Fibroblast of mammary gland (primary cell): ENCODE data around the gene SHMT2.
A peak's percentile ranks its signal among the peaks of the same experiment; 100 is the strongest.

Experiments used
- DNase-seq: peaks from one replicate; pipeline ENCODE4 v3.0.0-alpha.2; 2010; ENCODE audit warnings: low read depth
- H3K4me3 ChIP-seq: 2 replicates; pipeline ENCODE4 v1.5.1; 2011; ENCODE audit warnings: low read depth, mild to moderate bottlenecking, low read length, moderate library complexity; ENCODE audit not compliant: control insufficient read depth
- TF ChIP-seq, protein P1 (sequence below): conservative IDR thresholded peaks from 2 replicates; pipeline ENCODE4 v1.5.1; 2011; ENCODE audit warnings: low read depth, low read length, inconsistent platforms; ENCODE audit not compliant: control insufficient read depth, insufficient read depth

The SHMT2 gene

DNA sequence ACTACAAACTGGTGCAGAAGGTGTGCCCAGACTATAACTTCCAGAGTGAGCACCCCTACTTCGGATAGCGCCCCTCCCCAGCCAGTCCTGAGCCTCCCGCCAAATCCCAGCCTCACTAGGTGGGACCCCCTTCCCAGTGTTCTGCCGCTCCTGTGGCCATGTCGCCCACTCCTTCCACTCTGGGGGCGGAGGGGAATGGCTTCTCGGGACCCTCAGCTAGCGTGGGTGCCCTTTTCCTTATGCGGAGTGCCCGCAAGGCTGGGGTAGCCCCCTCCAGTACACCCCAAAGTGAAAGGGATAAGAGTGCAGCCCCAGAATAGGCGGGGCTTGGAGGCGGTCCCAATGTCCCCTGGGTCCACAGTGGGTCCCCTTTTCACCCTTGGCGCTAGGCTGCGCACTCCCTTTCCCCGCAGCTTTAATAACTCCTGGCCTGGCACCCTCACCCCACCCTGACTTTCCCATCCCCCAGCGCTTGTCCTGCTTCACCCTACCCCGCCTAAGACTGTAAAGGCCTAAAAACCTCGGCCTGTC is 3.8 kb upstream of the SHMT2 start:
- H3K4me3 ChIP-seq, result no peak overlapping the region
- DNase-seq, result no peak
- TF ChIP-seq, protein P1, sequence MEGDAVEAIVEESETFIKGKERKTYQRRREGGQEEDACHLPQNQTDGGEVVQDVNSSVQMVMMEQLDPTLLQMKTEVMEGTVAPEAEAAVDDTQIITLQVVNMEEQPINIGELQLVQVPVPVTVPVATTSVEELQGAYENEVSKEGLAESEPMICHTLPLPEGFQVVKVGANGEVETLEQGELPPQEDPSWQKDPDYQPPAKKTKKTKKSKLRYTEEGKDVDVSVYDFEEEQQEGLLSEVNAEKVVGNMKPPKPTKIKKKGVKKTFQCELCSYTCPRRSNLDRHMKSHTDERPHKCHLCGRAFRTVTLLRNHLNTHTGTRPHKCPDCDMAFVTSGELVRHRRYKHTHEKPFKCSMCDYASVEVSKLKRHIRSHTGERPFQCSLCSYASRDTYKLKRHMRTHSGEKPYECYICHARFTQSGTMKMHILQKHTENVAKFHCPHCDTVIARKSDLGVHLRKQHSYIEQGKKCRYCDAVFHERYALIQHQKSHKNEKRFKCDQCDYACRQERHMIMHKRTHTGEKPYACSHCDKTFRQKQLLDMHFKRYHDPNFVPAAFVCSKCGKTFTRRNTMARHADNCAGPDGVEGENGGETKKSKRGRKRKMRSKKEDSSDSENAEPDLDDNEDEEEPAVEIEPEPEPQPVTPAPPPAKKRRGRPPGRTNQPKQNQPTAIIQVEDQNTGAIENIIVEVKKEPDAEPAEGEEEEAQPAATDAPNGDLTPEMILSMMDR, result no peak

DNA sequence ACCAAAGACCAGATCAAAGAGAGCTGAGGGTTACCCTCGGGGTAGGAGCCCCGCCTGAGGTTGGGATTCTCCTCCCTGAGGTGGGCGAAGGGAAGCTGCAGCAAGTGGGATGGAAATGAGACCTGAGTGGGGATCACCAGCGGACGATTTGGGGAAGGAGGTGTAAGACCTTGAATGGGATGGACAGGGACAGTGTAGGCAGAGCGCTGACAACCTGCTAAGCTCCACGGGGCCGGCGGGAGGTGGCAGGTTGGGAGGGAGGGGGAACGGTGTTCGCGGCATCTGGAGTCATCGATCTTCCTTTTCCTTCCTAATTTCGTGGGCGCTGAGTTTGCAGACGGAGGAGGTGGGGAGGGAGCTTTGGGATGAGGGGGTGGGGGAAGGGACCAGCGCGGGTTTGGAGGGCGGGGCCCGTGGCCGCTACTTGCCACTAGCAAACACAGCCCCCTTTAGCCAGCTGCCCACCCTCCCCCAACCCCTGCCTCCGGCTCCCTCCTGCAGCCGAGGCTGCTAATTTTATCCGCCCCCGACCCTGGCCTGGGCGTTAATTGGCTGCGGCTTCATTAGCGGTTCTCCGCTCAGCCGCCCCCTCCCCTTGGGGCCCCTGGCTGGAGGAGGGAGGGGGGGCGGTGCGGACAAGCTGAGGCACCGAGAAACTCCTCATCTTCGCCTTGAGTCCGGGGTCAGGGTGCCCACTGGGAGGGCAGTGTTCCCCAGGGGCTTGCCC is 2.8 kb upstream of the SHMT2 start:
- DNase-seq, result no peak
- H3K4me3 ChIP-seq, result peak overlapping the region; percentile 4
- TF ChIP-seq, protein P1, result no peak

DNA sequence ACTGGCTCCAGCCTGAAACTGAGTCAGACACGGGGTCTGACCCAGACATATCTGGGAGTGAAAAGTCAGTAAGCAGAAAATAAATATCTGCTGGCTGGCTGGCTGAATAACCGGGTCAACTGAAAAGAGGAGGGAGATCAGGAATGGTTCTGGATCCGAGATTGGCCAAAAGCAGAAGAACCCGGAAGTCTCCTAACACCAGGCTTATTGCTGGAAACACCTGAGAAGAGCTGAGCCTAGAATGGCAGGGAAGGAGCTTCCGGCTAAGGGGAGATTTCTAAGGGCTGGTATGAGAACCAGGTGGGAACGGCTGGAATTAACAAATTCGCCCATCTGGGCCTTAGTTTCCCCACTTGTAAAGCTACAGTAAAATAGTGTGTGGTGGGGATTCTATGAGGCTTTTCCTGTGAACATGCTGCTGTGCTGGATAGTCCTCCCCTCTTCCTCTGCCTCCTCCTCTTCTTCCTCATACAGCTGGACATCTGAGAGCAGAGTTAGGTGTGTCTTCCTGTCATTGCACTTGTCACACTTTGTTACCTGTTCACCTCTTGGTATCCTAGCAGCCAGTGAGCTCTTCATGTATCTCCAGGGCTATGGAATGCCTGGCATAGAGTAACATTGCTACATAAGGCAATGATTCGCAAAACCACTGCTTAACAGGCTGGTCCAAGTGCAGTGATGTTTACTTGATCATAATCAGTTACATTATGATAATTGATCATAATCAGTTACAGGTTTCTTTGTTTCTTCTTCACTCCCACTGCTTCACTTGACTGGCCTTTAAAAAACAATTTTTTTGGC is 2.0 kb upstream of the SHMT2 start:
- peak overlapping the region; percentile 4 for H3K4me3 ChIP-seq
- TF ChIP-seq, protein P1, result no peak
- DNase-seq, result no peak

DNA sequence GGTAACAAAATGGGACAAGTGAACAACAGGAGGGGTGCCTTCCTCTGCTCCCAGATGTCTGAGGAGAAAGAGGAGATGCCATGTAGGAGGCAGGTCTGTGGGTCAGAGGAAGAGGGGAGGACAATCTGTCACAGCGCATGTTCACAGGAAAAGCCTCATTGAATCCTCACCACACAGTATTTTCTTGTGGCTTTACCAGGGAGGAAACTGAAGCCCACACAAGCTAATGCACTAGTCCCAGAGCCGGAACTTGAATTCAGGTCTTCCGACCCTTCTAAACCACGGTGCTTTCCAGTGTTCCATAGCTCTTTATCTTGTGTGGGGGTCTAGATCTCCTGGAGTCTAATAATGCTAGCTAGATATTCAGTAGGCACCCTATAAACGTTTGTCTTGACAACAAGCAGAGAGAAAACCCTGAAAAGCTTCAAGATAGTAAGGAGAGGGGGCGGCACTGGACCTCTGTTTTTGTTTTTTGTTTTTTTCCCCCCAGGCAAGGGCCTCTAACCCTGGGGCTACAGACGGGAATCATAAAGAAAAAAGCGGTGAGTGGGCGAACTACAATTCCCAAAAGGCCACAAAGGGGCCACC is 371 bp upstream of the SHMT2 start:
- no peak for DNase-seq
- peak overlapping the region; percentile 76 for H3K4me3 ChIP-seq
- TF ChIP-seq, protein P1, result no peak

DNA sequence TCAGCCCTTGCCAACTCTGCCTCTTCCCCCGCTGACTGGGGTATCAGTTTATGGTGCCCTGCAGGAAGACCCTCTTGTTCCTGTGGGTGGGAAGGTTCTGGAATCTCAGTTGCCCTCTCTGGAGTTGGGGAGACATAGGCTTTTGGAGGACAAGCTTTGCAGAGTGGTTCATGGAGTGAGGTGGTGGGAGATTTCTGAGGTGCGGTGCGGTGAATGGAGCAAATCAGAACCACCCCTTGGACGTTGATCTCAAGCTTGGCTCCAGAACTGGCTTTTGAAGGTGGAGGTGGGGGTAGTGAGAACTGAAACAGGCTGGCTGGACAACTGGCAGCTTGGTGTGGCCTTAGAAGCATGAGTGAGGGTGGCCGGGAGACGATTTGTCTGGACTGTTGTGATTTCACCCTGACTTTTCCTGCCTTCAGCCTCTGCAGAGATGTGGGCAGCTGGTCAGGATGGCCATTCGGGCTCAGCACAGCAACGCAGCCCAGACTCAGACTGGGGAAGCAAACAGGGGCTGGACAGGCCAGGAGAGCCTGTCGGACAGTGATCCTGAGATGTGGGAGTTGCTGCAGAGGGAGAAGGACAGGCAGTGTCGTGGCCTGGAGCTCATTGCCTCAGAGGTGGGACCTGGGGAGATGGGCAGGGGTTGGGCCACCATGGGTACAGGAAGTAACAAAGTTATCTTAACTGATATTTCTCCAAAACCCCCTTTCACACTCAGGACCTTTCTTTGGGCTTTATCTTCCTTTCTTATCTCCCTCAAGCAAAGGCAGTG is 1.1 kb downstream of the SHMT2 start:
- H3K4me3 ChIP-seq, result peak overlapping the region; percentile 76
- TF ChIP-seq, protein P1, result no peak

More for the DNA sequence above, 1.1 kb downstream of the SHMT2 start:
- DNase-seq, result no peak
